Loucy (cell line): ENCODE data around the gene TM4SF1.

Experiments used
- CTCF ChIP-seq: fragments of 200-600 bp; sonication (generic); conservative IDR thresholded peaks from 2 replicates; pipeline ENCODE4 v1.5.1; 2014; ENCODE audit warnings: mild to moderate bottlenecking, antibody characterized with exemption, low read length
- EZH2phosphoT487 ChIP-seq: fragments of 200-600 bp; IDR thresholded peaks from 2 replicates; pipeline ENCODE4 v1.6.1; 2018; ENCODE audit warnings: antibody characterized with exemption, mild to moderate bottlenecking, moderate library complexity, borderline replicate concordance

GRCh38 chr3:149401212-149401925 is 23.9 kb upstream of the TM4SF1 start:
- TF ChIP-seq EZH2phosphoT487 (no peak), CTCF (no peak)
